SU-DHL-6 (cell line): ENCODE measurements around the gene ZNF775.

Source experiments
- EZH2phosphoT487 ChIP-seq: fragments of 200-600 bp; sonication (generic), shearing (Covaris generic); conservative IDR thresholded peaks from 2 replicates; pipeline ENCODE4 v1.6.1; 2018; ENCODE audit warnings: mild to moderate bottlenecking, antibody characterized with exemption, low read length, moderate library complexity, mixed read lengths
- TF ChIP-seq, protein P1 (sequence below): fragments of 200-600 bp; sonication (generic); IDR thresholded peaks from one replicate; pipeline ENCODE4 v1.5.1; 2017; ENCODE audit warnings: antibody characterized with exemption, mild to moderate bottlenecking, low read length, moderate library complexity; ENCODE audit not compliant: insufficient read depth, poor library complexity, severe bottlenecking

DNA sequence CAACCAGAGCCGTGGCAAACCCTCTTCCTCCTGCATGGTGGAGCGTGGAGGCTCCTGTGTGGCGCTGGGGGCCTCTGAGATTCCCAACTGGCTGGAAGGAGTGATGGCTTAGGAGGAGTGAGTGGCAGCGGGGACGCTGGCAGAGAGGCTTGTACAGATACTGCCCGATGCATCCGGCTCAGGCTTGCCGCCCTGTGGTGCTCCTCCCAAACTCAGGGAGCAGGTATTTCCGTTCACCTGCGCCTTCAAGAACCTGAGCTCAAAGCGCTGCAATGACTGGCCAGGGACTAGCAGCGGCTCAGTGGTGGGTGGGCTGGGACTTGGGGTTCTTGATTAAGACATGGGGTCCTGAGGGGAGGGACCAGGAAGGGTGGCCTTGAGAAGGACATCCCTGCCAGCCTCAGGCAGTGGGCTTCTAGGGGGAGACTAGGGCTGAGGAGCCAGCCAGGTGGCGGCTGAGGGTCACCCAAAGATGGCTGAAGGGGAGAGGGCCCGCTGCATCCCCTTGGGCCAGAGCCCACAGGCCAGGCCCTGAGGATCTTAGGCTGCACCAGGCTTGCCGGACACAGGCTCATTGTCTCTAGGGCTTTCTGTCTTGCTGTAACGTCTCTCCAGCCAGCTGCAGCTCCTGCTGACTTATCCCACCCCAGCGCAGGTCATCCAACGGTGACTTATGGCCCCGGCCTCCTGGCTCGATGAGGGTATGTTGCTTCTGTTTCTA lies 3.2 kb downstream of the ZNF775 start:
- TF ChIP-seq, protein P1, sequence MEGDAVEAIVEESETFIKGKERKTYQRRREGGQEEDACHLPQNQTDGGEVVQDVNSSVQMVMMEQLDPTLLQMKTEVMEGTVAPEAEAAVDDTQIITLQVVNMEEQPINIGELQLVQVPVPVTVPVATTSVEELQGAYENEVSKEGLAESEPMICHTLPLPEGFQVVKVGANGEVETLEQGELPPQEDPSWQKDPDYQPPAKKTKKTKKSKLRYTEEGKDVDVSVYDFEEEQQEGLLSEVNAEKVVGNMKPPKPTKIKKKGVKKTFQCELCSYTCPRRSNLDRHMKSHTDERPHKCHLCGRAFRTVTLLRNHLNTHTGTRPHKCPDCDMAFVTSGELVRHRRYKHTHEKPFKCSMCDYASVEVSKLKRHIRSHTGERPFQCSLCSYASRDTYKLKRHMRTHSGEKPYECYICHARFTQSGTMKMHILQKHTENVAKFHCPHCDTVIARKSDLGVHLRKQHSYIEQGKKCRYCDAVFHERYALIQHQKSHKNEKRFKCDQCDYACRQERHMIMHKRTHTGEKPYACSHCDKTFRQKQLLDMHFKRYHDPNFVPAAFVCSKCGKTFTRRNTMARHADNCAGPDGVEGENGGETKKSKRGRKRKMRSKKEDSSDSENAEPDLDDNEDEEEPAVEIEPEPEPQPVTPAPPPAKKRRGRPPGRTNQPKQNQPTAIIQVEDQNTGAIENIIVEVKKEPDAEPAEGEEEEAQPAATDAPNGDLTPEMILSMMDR, result no peak
- TF ChIP-seq EZH2phosphoT487, result no peak
